ENCODE measurements around the gene HSPA1B.
"Not testable (repeated sequence)": the region's sequence is repeated elsewhere in the genome, so short reads cannot be mapped to it uniquely, and the experiment has no call there.

Gene HSPA1B

DNA sequence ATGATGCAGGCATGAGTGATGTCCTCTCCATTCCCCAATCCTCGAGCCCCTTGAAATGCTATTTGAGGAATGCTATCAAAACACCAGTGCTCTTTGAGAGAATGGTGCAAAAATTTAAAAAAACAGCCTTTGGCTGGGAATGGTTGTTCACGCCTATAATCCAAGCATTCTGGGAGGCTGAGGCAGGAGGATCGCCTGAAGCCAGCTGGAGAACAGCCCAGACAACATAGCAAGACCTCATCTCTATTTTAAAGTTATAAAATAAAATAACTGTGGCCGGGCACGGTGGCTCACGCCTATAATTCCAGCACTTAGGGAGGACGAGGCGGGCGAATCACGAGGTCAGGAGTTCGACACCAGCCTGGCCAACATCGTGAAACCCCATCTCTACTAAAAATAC lies 27.8 kb upstream of the HSPA1B start:
- no peak for DNase-seq

DNA sequence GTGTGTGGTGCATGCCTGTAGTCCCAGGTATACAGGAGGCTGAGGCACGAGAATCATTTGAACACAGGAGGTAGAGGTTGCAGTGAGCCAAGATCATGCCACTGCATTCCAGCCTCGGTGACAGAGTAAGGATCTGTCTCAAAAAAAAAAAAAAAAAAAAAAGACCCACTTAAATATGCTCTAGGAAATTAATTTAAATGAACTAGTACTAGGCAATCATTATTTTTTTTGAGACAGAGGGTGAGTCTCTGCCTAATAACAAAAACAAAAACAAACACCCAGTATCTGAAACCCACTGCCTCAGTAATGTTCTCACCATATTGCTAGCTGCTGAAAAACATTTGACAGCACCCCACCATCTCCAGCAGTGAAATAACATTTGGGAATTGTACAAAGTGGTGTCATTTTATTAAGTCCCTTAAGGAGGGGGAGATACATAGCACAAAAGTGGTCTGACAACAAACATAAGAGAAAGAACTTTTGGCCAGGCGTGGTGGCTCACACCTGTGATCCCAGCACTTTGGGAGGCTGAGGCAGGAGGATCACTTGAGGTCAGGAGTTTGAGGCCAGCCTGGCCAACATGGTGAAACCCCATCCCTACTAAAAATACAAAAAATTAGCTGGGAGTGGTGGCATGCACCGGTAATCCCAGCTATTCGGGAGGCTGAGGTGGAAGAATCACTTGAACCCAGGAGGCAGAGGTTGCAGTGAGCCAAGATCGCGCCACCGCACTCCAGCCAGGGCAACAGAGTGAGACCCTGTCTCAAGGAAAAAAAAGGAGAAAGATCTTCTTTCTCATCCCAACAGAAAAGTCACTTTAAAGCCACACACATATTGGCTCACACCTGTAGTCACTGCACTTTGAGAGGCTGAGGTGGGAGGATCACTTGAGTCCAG lies 26.3 kb upstream of the HSPA1B start:
- DNase-seq, result not testable (repeated sequence)

DNA sequence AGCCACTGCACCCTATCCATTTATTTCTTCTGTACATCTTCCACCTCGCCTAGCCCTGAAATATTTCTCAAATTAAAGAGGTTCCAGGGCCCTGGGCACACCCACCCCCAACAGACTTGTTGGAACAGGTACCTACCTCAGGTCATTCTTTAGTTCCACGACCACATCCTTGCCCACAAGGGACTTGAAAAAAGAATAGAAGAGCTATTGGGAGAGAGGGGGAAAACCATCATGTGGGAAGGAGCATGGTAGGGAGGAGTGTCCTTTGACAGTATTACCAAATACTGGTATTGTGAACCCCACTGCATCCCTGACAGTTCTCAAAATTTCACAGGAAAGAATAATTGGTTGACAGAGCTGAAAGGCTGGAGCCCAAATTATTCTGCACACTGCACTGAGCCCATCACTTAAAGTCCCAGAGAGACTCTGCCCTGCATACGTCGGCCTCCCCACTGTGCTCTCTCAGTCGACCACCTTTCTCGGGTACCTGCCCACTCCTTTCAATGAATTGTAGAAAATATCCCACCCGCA lies 21.5 kb upstream of the HSPA1B start:
- DNase-seq, result no peak

DNA sequence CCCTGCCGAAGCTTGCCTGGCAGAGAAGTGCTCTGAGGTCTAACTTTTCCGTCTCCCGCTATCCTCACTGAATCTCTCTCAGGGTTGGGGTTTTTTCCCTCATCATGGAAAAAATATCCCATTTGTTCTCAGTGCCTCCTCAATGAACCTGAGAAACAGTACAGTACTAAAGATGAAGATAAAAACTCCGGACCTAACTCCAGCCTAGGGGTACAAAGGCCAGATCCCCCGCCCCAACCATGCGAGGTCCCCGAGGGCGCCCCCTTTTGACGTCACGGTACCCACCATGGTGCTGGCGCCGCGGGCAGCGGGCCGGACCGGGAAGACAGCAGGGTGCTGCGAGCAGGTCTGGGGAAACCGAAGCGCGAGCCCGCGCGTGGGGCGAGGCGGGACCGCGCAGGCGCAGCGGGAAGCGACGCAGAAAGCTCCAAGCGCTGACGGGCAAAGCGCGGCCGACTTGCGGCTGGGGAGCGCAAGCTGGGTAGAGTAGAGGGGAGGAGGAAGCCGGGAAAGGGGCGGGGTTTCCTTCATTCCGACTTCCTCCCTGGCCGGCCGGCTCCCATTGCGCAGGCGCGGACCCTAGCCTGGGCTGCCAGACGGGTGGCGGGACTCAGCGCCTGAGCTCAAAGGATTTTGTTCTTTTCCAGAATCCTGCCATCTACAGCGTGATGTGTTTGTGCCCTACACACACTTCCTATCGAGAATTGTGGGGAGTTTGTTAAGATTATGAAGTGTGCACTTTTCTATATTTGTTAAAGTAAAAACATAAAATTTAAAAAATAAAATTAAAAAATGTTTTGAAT lies 20.9 kb upstream of the HSPA1B start, which contains the start of gene LSM2:
Gene LSM2 (minus strand): TSS at position 497 of the 803 bp plus-strand sequence. CDS start 209 bp downstream, at position 288.
- peak; percentile 98 for DNase-seq

DNA sequence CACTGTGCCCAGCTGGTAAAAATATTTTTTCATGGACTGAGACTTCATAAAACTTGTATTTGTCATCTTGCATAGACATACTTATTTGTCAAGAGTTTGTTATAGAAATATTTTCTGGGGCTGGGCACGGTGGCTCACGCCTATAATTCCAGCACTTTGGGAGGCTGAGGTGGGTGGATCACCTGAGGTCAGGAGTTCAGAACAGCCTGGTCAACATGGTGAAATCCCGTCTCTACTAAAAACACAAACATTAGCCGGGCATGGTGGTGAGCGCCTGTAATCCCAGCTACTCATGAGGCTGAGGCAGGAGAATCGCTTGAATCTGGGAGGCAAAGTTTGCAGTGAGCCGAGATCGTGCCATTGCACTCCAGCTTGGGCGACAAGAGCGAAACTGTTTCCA lies 18.9 kb upstream of the HSPA1B start:
- DNase-seq, result not testable (repeated sequence)

DNA sequence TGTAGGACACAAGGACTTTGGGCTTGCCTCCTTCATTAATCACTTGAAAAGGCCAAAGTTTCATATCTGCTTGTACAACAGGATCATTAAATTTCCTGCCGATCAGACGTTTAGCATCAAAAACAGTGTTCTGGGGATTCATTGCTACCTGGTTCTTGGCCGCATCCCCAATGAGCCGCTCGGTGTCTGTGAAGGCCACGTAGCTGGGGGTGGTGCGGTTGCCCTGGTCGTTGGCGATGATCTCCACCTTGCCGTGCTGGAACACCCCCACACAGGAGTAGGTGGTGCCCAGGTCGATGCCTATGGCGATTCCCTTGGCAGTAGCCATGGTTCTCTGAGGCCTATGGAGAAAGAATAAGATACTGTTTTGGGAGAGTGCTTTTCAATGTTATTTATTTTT lies 15.9 kb upstream of the HSPA1B start:
- no peak for DNase-seq

DNA sequence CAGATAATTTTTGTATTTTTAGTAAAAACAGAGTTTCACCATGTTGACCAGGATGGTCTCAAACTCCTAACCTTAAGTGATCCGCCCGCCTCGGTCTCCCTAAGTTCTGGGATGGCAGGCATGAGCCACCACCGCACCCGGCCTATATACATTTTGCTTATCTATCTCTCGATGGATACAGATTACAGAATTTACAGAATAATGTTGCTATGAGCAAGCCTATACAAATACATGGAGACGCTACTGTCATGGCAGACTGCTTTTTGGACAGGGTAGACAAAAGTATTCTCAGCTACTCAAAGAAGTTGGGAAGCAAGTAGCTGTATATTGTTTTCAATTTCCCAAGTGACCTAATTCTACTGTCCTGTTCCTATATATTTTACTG lies 14.1 kb upstream of the HSPA1B start:
- DNase-seq, result no peak

DNA sequence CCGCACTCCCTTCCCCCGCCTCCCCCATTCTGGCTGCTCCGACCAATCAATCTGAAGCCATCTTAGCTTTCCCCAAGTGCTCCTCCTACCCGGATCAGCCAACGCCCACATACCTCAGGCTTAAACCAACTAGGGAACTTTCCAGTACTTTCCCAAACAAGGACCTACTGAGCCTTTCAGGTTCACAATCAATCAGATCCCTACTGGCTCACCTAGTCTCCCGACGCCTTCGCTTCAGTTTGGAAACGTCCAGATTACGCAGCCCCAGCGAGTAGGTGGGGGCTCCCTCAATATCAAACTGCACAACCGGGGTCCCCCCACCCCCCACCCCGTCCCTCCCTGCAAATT lies 12.9 kb upstream of the HSPA1B start:
- DNase-seq, result peak; percentile 97

DNA sequence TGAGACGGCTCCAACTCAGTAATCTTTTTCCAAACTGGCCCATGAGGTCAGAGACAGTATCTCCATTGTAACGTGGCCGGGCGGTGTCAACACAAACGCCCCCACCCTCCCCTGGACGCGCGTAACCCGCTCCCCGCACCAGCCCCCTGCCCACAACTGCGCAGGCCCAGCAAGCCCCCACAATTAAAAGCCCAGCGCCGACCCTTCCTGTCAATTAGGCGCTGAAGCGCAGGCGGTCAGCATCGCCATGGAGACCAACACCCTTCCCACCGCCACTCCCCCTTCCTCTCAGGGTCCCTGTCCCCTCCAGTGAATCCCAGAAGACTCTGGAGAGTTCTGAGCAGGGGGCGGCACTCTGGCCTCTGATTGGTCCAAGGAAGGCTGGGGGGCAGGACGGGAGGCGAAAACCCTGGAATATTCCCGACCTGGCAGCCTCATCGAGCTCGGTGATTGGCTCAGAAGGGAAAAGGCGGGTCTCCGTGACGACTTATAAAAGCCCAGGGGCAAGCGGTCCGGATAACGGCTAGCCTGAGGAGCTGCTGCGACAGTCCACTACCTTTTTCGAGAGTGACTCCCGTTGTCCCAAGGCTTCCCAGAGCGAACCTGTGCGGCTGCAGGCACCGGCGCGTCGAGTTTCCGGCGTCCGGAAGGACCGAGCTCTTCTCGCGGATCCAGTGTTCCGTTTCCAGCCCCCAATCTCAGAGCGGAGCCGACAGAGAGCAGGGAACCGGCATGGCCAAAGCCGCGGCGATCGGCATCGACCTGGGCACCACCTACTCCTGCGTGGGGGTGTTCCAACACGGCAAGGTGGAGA lies 12.3 kb upstream of the HSPA1B start, which contains the start of the genes HSPA1A and HSPA1L:
Gene HSPA1A (plus strand): TSS at position 519 of the 814 bp plus-strand sequence. CDS start 214 bp downstream, at position 733.
Gene HSPA1L (minus strand): TSS at position 259 of the 814 bp plus-strand sequence. CDS start 3,311 bp downstream, outside the sequence.
- DNase-seq, result peak; percentile 97

DNA sequence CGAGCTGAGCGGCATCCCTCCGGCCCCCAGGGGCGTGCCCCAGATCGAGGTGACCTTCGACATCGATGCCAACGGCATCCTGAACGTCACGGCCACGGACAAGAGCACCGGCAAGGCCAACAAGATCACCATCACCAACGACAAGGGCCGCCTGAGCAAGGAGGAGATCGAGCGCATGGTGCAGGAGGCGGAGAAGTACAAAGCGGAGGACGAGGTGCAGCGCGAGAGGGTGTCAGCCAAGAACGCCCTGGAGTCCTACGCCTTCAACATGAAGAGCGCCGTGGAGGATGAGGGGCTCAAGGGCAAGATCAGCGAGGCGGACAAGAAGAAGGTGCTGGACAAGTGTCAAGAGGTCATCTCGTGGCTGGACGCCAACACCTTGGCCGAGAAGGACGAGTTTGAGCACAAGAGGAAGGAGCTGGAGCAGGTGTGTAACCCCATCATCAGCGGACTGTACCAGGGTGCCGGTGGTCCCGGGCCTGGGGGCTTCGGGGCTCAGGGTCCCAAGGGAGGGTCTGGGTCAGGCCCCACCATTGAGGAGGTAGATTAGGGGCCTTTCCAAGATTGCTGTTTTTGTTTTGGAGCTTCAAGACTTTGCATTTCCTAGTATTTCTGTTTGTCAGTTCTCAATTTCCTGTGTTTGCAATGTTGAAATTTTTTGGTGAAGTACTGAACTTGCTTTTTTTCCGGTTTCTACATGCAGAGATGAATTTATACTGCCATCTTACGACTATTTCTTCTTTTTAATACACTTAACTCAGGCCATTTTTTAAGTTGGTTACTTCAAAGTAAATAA lies 10.2 kb upstream of the HSPA1B start:
- DNase-seq, result not testable (repeated sequence)

DNA sequence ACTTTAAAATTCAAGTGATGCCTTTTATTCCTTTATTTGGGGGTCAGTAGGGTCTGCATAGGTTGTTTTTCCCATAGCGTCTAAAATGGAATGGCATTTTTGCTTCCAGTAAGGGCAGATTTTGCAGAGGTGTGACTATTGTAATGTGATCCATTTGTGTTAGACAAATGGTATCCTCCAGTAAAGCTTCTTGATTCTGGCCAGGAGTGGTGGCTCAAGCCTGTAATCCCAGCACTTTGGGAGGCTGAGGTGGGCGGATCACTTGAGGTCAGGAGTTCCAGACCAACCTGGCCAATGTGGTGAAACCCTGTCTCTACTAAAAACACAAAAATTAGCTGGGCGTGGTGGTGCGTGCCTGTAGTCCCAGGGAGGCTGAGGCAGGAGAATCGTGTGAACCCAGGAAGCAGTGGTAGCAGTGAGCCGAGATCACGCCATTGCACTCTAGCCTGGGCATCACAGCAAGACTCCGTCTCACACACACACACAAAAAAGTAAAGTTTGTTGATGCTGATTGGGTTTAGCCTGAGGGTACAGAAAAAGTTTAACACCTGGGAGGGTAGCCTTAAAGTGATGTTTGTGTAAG lies 9.5 kb upstream of the HSPA1B start:
- not testable (repeated sequence) for DNase-seq

DNA sequence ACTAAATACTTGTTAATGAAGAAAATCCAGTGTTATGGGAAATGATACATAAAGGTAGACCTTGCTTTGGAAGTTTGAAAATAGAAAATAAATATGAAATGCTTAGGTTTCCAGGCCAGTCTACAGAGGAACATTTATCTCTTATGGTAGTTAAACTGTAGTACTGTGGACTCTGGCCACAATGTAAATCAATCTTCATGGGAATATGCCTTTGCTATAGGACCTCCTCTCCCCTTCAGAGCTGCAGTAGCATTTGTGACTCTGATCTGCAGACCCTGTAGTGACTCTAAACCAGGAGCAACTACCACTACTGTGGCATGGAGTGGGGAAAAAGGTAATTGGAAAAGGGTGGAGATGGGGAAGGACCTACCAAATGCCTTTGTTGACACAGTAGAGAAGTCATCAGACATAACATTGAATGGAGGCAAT lies 7.7 kb upstream of the HSPA1B start:
- DNase-seq, result no peak

DNA sequence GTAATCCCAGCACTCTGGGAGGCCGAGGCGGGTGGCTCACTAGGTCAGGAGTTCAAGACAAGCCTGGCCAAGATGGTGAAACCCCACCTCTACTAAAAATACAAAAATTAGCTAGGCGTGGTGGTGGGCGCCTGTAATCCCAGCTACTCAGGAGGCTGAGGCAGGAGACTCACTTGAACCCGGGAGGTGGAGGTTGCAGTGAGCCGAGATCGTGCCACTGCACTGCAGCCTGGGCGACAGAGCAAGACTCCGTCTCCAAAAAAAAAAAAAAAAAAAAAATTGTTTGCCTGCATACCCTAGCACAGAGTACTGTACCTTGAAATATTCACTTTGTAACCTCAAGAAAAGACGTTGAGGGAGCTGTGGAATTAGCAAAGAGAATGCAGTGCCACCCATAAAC lies 7.1 kb upstream of the HSPA1B start:
- not testable (repeated sequence) for DNase-seq

DNA sequence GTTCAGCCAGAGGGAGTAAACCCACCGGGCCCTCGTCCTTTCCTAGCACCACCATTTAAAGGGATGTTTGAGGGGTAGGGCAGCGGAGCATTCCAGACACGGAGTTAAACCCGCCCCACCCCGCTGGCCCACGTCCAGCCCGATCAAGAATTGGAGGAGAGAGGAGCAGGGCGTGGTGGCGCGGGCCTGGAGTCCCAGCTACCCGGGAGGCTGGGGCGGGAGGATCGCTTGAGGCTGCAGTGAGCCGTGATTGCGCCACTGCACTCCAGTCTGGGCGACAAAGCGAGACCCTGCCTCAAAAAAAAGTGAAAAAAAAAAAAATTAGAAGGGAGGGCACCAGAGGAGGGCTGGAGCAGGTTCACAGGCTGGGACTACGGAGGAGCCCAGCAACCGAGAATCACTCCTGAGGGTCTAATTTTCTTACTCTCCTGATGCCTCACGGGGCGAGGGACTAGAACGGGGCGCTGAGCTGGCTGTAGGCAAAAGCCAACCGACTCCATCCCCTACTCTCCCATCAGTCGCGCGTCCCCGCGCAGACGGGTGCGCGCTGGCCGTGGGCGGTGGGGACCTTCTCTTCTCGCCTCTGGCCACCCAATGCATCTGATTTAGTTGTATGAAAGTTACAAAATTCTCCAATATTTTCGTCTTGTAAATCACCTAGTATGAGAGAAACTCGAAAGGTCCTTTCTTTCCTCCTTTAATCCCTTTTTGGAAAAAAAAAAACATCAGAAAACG lies 6.1 kb upstream of the HSPA1B start:
- peak; percentile 84 for DNase-seq

DNA sequence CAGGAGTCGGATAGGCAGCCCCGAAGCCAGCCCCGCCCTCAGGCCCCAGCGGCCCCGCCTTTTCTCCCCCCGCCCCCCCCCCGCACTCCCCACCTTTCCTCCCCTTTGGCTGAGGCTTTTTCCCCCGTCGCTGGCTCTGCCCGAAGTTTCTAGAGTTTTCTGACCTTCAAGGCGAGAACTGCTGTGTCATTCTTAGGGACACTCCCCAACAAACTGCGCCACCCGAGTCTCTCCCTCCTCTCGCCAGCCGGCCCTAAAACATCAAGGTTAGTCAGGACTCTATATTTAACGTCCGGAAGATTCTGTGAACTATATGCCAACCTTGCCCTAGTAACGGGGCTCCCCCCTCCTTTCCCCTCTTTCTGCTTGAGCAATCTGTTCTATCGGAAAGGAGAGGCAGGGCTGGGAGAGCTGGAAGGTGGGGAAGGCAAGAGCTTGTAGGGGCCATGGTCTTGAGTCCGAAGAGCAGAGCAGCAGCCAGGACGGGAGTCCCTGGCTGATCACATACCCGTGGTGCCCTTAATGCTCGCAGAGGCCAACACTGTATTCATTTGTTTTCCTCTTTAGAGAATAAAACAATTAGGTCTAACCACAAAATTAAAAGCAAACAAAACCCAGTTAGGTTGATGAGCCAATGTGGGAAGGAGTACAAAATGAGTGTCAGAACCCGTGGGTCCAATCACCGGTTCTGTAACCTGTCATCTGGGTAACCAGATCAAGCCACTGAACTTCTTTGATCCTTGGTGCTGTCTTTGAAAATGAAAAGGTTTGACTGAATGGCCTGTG lies 5.3 kb upstream of the HSPA1B start:
- peak; percentile 80 for DNase-seq

DNA sequence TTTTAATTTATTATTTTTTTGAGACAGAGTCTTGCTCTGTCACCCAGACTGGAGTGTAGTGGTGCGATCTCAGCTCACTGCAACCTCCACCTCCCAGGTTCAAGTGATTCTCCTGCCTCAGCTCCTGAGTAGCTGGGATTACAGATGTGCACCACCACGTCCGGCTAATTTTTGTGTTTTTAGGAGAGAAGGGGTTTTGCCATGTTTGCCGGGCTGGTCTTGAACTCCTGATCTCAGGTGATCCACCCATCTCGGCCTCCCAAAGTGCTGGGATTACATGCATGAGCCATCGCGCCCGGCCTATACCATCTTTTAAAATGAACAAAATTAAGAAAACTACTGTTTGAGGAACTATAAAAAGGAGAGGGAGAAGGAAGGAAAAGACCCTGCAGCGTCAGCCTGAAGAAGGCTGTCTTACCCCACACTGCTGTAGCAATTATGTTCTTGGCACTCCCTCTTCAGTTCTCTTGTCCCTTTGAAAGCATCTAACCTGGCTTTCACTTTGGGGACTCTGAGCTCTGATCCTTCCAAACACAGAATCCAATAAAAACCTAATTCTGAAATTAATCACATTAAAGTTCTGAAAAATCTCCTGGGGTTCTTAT lies 3.8 kb upstream of the HSPA1B start:
- DNase-seq, result not testable (repeated sequence)

DNA sequence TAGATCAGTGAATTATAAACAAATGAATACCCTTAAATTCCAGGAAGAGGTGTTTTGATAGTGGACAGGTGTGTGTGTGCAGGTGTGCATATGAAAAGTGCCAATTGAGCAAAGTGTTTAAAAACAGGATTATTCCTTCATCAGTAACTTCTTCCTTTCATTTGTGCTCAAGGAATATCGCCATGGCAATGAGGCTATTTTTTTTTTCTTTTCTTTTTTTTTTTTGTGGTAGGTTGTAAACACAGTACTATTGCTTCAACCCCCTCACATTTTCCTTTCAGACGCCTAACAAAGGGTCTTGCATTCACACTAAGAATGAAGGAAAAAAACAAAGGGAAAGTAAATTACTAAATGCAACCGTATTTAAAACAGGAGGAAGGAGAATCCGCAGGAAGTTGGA lies 2.0 kb upstream of the HSPA1B start:
- peak; percentile 69 for DNase-seq

DNA sequence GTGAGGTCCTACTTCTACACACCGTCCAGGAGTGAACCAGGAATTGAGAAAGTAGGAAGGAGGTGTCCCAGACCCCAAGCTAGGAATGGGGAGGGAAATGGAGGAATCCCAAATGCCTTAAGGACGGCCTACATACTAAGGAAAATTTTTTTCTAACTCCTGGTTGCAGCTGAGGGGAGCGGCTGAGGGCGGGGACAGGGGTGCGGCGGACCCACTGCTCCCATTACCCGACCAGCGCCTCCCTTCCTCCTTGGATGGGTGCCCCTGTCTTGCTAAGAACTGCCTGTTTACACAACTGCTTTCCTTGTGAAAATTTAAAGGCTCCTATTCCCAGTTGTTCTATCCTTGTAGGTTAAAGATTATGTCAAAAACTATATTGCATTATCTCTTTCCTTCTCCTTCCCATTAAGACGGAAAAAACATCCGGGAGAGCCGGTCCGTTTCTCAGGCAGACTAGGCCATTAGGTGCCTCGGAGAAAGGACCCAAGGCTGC lies 699 bp upstream of the HSPA1B start:
- no peak for DNase-seq

All from DMS53 (cell line).